Common myeloid progenitor, CD34-positive (primary cell): ENCODE results near the gene TUT4.

ENCODE experiments used
- CTCF ChIA-PET: fragments of 350-600 bp; sonication (Branson Sonifier 250); formaldehyde crosslinking; loops from one replicate; lab custom pipeline; 2021; ENCODE audit warnings: antibody characterized with exemption; lab: Charles Lee
- POLR2A ChIA-PET: fragments of 350-600 bp; sonication (Branson Sonifier 250); formaldehyde crosslinking; loops from one replicate; lab custom pipeline; 2021; ENCODE audit warnings: antibody characterized with exemption; lab: Charles Lee
- DNase-seq, 3 donors: peaks; one replicate each; pipeline versions ENCODE4 v3.0.0 to v3.0.0-alpha.2; 2013
- H3K27ac ChIP-seq, 2 experiments: 1 replicate in 1 of 2; 2 replicates in 1 of 2; pipeline ENCODE4 v1.7.0; 2013; ENCODE audit warnings: inconsistent platforms in 2 of 2, low read length in 2 of 2, mild to moderate bottlenecking in 2 of 2, low read depth in 1 of 2, moderate library complexity in 1 of 2; ENCODE audit not compliant: severe bottlenecking in 2 of 2, insufficient read depth in 1 of 2, poor library complexity in 1 of 2
- H3K27me3 ChIP-seq, 5 experiments: replicated peaks in 2 of 5; 1 replicate in 3 of 5; 2 replicates in 2 of 5; pipeline versions ENCODE4 v1.6.1 to v1.7.0; 2013; ENCODE audit warnings: low read length in 4 of 5, mild to moderate bottlenecking in 2 of 5, moderate library complexity in 2 of 5, inconsistent platforms in 1 of 5; ENCODE audit not compliant: insufficient read depth in 5 of 5, control insufficient read depth in 4 of 5
- H3K36me3 ChIP-seq, 4 experiments: 1 replicate in 2 of 4; 2 replicates in 2 of 4; pipeline versions ENCODE4 v1.6.1 to v1.7.0; 2013; ENCODE audit warnings: low read length in 3 of 4, control low read depth in 1 of 4, mild to moderate bottlenecking in 1 of 4; ENCODE audit not compliant: control insufficient read depth in 4 of 4, insufficient read depth in 4 of 4
- H3K4me1 ChIP-seq, 4 experiments: 1 replicate in 3 of 4; 2 replicates in 1 of 4; pipeline versions ENCODE4 v1.6.1 to v1.7.1; 2013; ENCODE audit warnings: low read length in 3 of 4, mild to moderate bottlenecking in 3 of 4, control low read depth in 1 of 4, inconsistent platforms in 1 of 4, moderate library complexity in 1 of 4; ENCODE audit not compliant: control insufficient read depth in 4 of 4, insufficient read depth in 4 of 4; ENCODE audit errors: control extremely low read depth in 1 of 4
- H3K4me3 ChIP-seq, 7 experiments: 1 replicate in 4 of 7; 2 replicates in 3 of 7; pipeline versions ENCODE4 v1.5.1 to v1.7.0; 2013; ENCODE audit warnings: mild to moderate bottlenecking in 7 of 7, low read length in 6 of 7, moderate library complexity in 6 of 7, inconsistent platforms in 2 of 7, low read depth in 2 of 7, control low read depth in 1 of 7; ENCODE audit not compliant: insufficient read depth in 4 of 7, control insufficient read depth in 1 of 7; ENCODE audit errors: extremely low read depth in 1 of 7
- H3K9me3 ChIP-seq, 5 experiments: 1 replicate in 4 of 5; 2 replicates in 1 of 5; pipeline versions ENCODE4 v1.6.1 to v1.7.1; 2013; ENCODE audit warnings: low read length in 4 of 5, mild to moderate bottlenecking in 2 of 5, inconsistent platforms in 1 of 5, low read depth in 1 of 5, moderate library complexity in 1 of 5; ENCODE audit not compliant: control insufficient read depth in 4 of 5, insufficient read depth in 2 of 5; ENCODE audit errors: control extremely low read depth in 1 of 5
- WGBS: methylation state at CpG from one replicate; pipeline ENCODE4 v1.1.5; 2013; ENCODE audit not compliant: insufficient coverage; 5-methylcytosine and 5-hydroxymethylcytosine counted together

TUT4 gene

DNA sequence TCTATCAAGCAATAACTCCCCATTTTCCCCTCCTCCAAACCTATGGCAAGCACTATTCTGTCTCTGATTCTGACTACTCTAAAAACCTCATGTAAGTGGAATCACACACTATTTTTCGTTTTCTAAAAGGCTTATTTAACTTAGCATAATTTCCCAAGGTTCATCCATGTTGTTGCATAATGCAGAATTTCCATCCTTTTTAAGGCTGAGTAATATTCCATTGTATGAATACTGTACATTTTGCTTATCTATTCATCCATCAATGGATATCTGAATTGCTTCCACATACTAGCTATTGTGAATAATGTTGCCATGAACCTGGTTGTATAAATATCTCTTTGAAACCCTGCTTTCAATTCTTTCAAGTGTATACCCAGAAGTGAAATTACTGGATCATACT, 48.2 kb downstream of the TUT4 start:
- POLR2A ChIA-PET, result no interaction called here

DNA sequence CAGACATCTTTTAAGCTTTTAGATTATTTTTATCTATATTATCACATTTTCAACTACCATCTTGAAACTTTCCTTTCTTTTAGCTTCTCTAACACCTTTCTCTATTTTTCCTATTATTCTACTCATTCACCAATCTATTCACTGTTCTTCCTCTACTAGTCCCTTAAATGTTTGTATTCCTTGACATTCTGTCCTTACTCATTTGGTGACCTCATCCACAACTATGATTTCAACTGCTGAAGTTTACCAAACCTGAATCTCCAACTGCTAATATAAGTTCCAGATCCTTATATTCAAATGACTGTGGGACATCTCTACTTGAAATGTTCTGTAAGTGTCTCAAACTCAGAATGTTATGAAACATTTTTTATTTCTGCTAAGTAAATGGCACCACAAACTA, 49.2 kb downstream of the TUT4 start:
- Histone ChIP-seq H3K9me3 (no peaks in the 10 kb centered on the region), H3K4me1 (no peaks in the 10 kb centered on the region), H3K27me3 (no peaks in the 10 kb centered on the region), H3K36me3 (peaks cover 4 to 19% (median 13%) of the 10 kb centered on the region in 4 experiments), H3K27ac (no peak overlapping the region), H3K4me3 (no peak overlapping the region)
- CTCF ChIA-PET, result no interaction called here
- no peak for DNase-seq
- POLR2A ChIA-PET, result no interaction called here

More for the DNA sequence above, 48.2 kb downstream of the TUT4 start:
- H3K9me3 ChIP-seq, result no peaks in the 10 kb centered on the region
- H3K36me3 ChIP-seq, result peaks cover 0 to 19% (median 13%) of the 10 kb centered on the region in 4 experiments
- H3K4me3 ChIP-seq, result no peak overlapping the region
- CTCF ChIA-PET, result interaction anchor here (1.3 kb wide), 1 partner anchor 12 kb away, joined by 4 read pairs; no protein-coding TSS in a partner anchor
- no peaks in the 10 kb centered on the region for H3K27me3 ChIP-seq
- no peaks in the 10 kb centered on the region for H3K4me1 ChIP-seq
- no peak for DNase-seq
- H3K27ac ChIP-seq, result no peak overlapping the region
- WGBS, result no CpG with 5 or more reads among the region's 1 CpG

DNA sequence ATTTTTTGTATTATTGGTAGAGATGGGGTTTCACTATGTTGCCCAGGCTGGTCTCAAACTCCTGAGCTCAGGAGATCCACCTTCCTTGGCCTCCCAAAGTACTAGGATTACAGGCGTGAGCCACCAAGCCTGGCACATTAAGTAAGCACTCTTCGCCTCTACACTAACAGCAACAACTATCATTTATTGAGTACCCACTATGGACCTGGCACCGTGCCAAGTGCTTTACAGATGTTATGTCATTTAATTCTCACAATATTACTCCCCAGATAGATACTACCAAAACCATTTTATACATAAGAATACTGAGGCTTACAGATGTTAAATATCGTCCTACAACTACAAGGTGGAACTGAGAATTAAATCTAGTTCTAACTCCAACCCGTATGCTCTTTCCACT, 50.1 kb downstream of the TUT4 start:
- no peak overlapping the region for H3K27ac ChIP-seq
- DNase-seq, result peak in 1 of 3 donors; percentile 3
- no peaks in the 10 kb centered on the region for H3K9me3 ChIP-seq
- ChIA-PET POLR2A (no interaction called here), CTCF (no interaction called here)
- 100% methylated on average over 2 of the region's 5 CpGs for WGBS
- H3K36me3 ChIP-seq, result peaks cover 4 to 19% (median 14%) of the 10 kb centered on the region in 4 experiments
- H3K4me1 ChIP-seq, result no peaks in the 10 kb centered on the region
- H3K4me3 ChIP-seq, result no peak overlapping the region
- H3K27me3 ChIP-seq, result no peaks in the 10 kb centered on the region

DNA sequence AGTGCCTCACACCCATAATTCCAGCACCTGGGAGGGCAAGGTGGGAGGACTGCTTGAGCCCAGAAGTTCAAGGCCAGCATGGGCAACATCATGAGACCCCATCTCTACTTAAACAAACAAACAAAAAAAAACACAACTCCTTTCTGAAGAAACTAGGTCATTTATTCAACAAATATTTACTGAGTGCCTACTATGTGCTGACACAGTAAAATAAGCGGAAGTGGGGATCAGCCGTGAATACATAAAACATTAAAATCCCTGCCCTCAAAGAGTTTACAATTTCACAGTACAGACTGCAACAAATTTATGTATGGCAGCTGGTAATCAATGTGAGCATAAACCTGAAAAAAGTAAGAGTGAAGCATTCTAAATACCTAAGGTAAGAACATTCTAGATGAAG, 65.3 kb downstream of the TUT4 start:
- DNase-seq, result no peak
- Histone ChIP-seq H3K27ac (no peak overlapping the region), H3K4me3 (no peak overlapping the region), H3K36me3 (peaks cover 11 to 33% (median 16%) of the 10 kb centered on the region in 4 experiments), H3K27me3 (no peaks in the 10 kb centered on the region), H3K9me3 (no peaks in the 10 kb centered on the region), H3K4me1 (no peaks in the 10 kb centered on the region)
- no CpG with 5 or more reads among the region's 2 CpGs for WGBS
- POLR2A ChIA-PET, result no interaction called here
- CTCF ChIA-PET, result no interaction called here

DNA sequence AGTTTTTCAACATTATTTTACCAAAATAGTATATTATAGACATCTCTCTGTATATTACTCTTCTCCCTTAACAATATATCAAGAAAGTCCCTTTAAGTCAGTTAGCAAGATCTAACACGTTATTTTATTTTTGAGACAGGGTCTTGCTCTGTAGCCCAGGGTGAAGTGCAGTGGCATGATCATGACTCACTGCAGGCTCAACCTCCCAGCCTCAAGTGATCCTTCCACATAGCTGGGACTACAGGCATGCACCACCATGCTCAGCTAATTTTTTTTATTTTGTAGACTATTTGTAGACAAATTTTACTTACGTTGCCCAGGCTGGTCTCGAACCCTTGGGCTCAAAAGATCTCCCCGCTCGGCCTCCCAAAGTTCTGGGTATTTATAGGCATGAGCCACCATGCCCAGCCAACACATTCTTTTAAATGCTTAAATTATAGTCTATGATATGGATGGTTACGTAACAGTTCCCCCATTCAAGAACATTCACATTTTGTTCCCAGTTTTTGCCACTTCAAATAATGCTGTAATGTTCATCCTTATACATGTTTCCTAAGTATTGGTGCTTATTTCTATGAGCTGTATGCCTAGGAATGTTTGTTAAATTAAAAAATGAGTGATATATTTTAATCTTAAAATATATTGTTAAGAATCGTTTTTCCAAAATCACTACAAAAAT, 70.4 kb downstream of the TUT4 start:
- no peak for DNase-seq
- Histone ChIP-seq H3K4me3 (no peak overlapping the region), H3K9me3 (no peaks in the 10 kb centered on the region), H3K4me1 (peaks cover 0 to 15% (median 7%) of the 10 kb centered on the region in 4 experiments), H3K36me3 (peaks cover 2 to 19% (median 6%) of the 10 kb centered on the region in 4 experiments), H3K27ac (no peak overlapping the region), H3K27me3 (no peaks in the 10 kb centered on the region)
- ChIA-PET POLR2A (no interaction called here), CTCF (no interaction called here)
- WGBS, result 100% methylated on average over 3 of the region's 7 CpGs

DNA sequence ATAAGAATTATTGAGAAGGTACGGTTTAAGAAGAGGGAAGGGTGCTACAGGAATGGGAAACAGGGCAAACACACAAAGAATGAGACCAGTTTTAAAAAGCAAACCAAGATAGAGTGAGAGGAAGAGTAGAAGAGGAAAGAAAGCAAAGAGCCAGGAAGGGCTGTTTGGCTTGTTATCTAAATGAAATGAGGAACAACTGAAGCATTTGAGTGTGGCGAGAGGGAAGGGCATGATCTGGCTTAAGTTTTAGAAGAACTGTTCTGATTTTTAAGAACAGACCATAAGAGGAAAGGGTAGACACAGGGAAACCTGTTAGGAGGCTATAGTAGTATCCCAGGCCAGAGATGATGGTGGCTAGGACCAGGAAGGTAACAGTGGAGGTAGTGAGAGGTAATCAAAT, 73.8 kb downstream of the TUT4 start:
- POLR2A ChIA-PET, result no interaction called here
- CTCF ChIA-PET, result no interaction called here
- DNase-seq, result peak; percentile 18 to 66 (median 58)
- no peaks in the 10 kb centered on the region for H3K9me3 ChIP-seq
- 8% methylated on average over 2 of the region's 2 CpGs for WGBS
- H3K36me3 ChIP-seq, result peaks cover 8 to 26% (median 10%) of the 10 kb centered on the region in 4 experiments
- no peaks in the 10 kb centered on the region for H3K27me3 ChIP-seq
- H3K4me1 ChIP-seq, result peaks cover 0 to 15% (median 7%) of the 10 kb centered on the region in 4 experiments
- H3K27ac ChIP-seq, result no peak overlapping the region
- peak overlapping the region in 1 of 7 experiments; percentile 13 for H3K4me3 ChIP-seq

DNA sequence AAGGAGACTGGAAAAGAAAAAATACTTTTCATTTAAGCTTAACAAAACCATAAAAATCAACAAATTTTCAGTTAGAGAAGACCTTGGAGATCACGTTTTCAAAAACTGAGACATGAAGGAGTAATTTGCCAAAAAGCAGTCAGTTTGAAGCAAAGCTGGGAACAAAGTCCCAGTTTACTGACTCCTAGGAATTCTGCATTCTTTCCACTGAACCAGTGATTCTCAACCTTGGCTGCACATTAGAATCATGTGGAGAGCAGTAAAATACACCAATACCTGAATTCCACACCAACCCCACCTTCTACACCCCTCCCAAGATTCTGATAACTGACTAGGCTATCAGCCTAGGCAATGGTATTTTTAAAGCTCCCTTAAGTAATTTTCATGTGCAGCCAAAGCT, 75.0 kb downstream of the TUT4 start:
- ChIA-PET CTCF (interaction anchor here (1.2 kb wide), 1 partner anchor 12 kb away, joined by 3 read pairs; no protein-coding TSS in a partner anchor), POLR2A (no interaction called here)
- Histone ChIP-seq H3K9me3 (no peaks in the 10 kb centered on the region), H3K4me3 (no peak overlapping the region), H3K27me3 (no peaks in the 10 kb centered on the region), H3K27ac (no peak overlapping the region), H3K36me3 (peaks cover 8 to 26% (median 10%) of the 10 kb centered on the region in 4 experiments), H3K4me1 (peaks cover 0 to 15% (median 7%) of the 10 kb centered on the region in 4 experiments)
- DNase-seq, result no peak
- 86% methylated on average over 1 of the region's 1 CpG for WGBS
